H1 (cell line): ENCODE results near the gene C3orf52. TPM values are rescaled to one million over a fixed set of nuclear protein-coding genes. Genes with fewer than 3 reads are reported as not detected.

Experiments used
- CHD2 ChIP-seq: IDR thresholded peaks from 2 replicates; pipeline ENCODE4 v1.6.1; 2012; ENCODE audit warnings: low read length, improper control_type of control experiment
- E2F6 ChIP-seq: IDR thresholded peaks from 2 replicates; pipeline ENCODE4 v1.6.1; 2012; ENCODE audit warnings: inconsistent platforms
- MAX ChIP-seq: IDR thresholded peaks from 2 replicates; pipeline ENCODE4 v1.6.1; 2012; ENCODE audit warnings: inconsistent platforms
- NRF1 ChIP-seq: IDR thresholded peaks from 2 replicates; pipeline ENCODE4 v1.6.1; 2011; ENCODE audit warnings: mild to moderate bottlenecking, low read depth, low read length, improper control_type of control experiment
- RNF2 ChIP-seq: fragments of 200-900, 300-1000 bp; sonication (generic); IDR thresholded peaks from 2 replicates; pipeline ENCODE4 v1.7.1; 2016; ENCODE audit warnings: borderline replicate concordance, low read depth, mild to moderate bottlenecking, antibody characterized with exemption, low read length; ENCODE audit not compliant: poor library complexity, severe bottlenecking; ENCODE audit errors: missing control alignments
- SIX5 ChIP-seq: IDR thresholded peaks from 2 replicates; pipeline ENCODE4 v1.6.1; 2011; ENCODE audit warnings: mild to moderate bottlenecking, low read depth, low read length
- SUZ12 ChIP-seq: fragments of 200-600 bp; sonication (generic); IDR thresholded peaks from 2 replicates; pipeline ENCODE4 v1.6.1; 2012; ENCODE audit warnings: mild to moderate bottlenecking, inconsistent platforms, low read length, moderate library complexity, mixed read lengths
- polyA plus RNA-seq, 7 experiments: library from polyadenylated mRNA; depleted of rRNA in 3 of 7; stranded (reverse) in 5 of 7; unstranded in 2 of 7; fragments of >200 nt in 5 of 7; fragments of 200-250 nt in 2 of 7; gene quantifications; 1 replicate in 5 of 7; 2 replicates in 1 of 7; 4 replicates in 1 of 7; pipeline versions ENCODE4 v1.2.1 to v1.2.3, GENCODE V29; 2011 to 2013; ENCODE audit warnings: missing spikeins in 2 of 7, mixed read lengths in 2 of 7
- total RNA-seq: library from RNA; stranded (reverse); fragmentation: NEBNext Ultra II Directional; extraction: Animal tissue kit (Norgen Biotek cat#: 25700); gene quantifications from 2 replicates; pipeline ENCODE4 v1.2.1, GENCODE V29; 2021

Gene C3orf52
- total and polyA plus RNA-seq, 2 of the 8 experiments (the other 6 are each of a cell fraction or from before 2014, with no cell fraction given), result 9.7 to 13.1 TPM

- TF ChIP-seq SUZ12, result no peak
- no peak for TF ChIP-seq RNF2
- TF ChIP-seq E2F6, result no peak
- no peak for TF ChIP-seq SIX5
- TF ChIP-seq NRF1, result no peak
- TF ChIP-seq CHD2, result no peak
- TF ChIP-seq MAX, result no peak
Observed at GRCh38 chr3:112042842-112043280, 43.3 kb upstream of the C3orf52 start (continued).
